RWPE2 (cell line): ENCODE results near the gene DNAJC7.

ENCODE experiments used
- ATAC-seq: fragments of 200-7000 bp; cut with Tn5 transposase; 3 replicates; pipeline ENCODE4 v1.9.1; 2021; ENCODE audit warnings: low read depth
- DNase-seq: peaks from one replicate; pipeline ENCODE4 v3.0.0-alpha.2; 2020; ENCODE audit warnings: low spot score
- H3K27ac ChIP-seq: fragments of 450-650 bp; 2 replicates; pipeline ENCODE4 v1.5.1; 2017; ENCODE audit warnings: mild to moderate bottlenecking; ENCODE audit not compliant: poor library complexity, severe bottlenecking
- H3K27me3 ChIP-seq: fragments of 250-450 bp; sonication (Bioruptor Pico); 2 replicates; pipeline ENCODE4 v1.5.1; 2021; ENCODE audit warnings: mild to moderate bottlenecking, moderate library complexity; ENCODE audit not compliant: insufficient read depth, poor library complexity, severe bottlenecking
- H3K36me3 ChIP-seq: fragments of 250-450 bp; sonication (Bioruptor Pico); 2 replicates; pipeline ENCODE4 v1.5.1; 2020; ENCODE audit warnings: low read depth, mild to moderate bottlenecking, moderate library complexity
- H3K4me1 ChIP-seq: fragments of 250-450 bp; sonication (Bioruptor Pico); 2 replicates; pipeline ENCODE4 v1.5.1; 2021; ENCODE audit warnings: mild to moderate bottlenecking, moderate library complexity; ENCODE audit not compliant: insufficient read depth, poor library complexity, severe bottlenecking
- H3K4me3 ChIP-seq: fragments of 250-450 bp; sonication (Bioruptor Pico); 2 replicates; pipeline ENCODE4 v1.5.1; 2021; ENCODE audit warnings: mild to moderate bottlenecking, moderate library complexity; ENCODE audit not compliant: severe bottlenecking
- H3K9me3 ChIP-seq: fragments of 250-450 bp; sonication (Bioruptor Pico); 2 replicates; pipeline ENCODE4 v1.5.1; 2021; ENCODE audit warnings: mild to moderate bottlenecking, moderate library complexity; ENCODE audit not compliant: severe bottlenecking
- TF ChIP-seq, protein P1 (sequence below): fragments of 450-650 bp; IDR thresholded peaks from one replicate; pipeline ENCODE4 v1.5.1; 2017; ENCODE audit warnings: mild to moderate bottlenecking, moderate library complexity; ENCODE audit not compliant: poor library complexity, severe bottlenecking

DNAJC7 gene

GRCh38 chr17:42034059-42034458 lies 16.8 kb upstream of the DNAJC7 start:
- TF ChIP-seq, protein P1, sequence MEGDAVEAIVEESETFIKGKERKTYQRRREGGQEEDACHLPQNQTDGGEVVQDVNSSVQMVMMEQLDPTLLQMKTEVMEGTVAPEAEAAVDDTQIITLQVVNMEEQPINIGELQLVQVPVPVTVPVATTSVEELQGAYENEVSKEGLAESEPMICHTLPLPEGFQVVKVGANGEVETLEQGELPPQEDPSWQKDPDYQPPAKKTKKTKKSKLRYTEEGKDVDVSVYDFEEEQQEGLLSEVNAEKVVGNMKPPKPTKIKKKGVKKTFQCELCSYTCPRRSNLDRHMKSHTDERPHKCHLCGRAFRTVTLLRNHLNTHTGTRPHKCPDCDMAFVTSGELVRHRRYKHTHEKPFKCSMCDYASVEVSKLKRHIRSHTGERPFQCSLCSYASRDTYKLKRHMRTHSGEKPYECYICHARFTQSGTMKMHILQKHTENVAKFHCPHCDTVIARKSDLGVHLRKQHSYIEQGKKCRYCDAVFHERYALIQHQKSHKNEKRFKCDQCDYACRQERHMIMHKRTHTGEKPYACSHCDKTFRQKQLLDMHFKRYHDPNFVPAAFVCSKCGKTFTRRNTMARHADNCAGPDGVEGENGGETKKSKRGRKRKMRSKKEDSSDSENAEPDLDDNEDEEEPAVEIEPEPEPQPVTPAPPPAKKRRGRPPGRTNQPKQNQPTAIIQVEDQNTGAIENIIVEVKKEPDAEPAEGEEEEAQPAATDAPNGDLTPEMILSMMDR: no peak
- Histone ChIP-seq H3K4me1 (peaks cover 4% of the 10 kb centered on the region), H3K4me3 (no peak overlapping the region), H3K27me3 (no peaks in the 10 kb centered on the region), H3K36me3 (no peaks in the 10 kb centered on the region), H3K9me3 (no peaks in the 10 kb centered on the region), H3K27ac (no peak overlapping the region)
- no peak for ATAC-seq
- no peak for DNase-seq

- H3K4me3 ChIP-seq: no peak overlapping the region
- ATAC-seq: no peak
- H3K27ac ChIP-seq: no peak overlapping the region
- no peaks in the 10 kb centered on the region for H3K36me3 ChIP-seq
- no peaks in the 10 kb centered on the region for H3K9me3 ChIP-seq
- H3K4me1 ChIP-seq: no peaks in the 10 kb centered on the region
- H3K27me3 ChIP-seq: no peaks in the 10 kb centered on the region
- TF ChIP-seq, protein P1: no peak
- DNase-seq: no peak
Observed at GRCh38 chr17:42031584-42031983, 14.3 kb upstream of the DNAJC7 start.

DNA sequence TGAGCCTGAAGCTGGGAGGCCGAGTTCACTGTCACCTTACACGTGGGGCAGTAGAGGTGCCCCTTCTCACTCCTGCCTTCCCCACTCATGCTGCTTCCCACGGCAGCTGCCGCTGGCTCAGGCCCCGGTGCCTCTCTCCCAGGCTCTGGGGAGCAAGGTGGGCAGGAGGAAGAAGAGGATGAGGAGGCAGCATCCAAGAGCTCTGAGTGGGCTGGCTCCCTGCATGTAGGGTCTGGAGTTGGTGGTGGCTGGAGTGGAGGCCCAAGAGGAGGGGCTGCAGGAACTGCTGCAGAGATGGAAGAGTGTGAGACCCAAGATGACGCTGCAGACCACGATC lies 11.5 kb upstream of the DNAJC7 start:
- no peaks in the 10 kb centered on the region for H3K9me3 ChIP-seq
- TF ChIP-seq, protein P1: no peak
- H3K27ac ChIP-seq: no peak overlapping the region
- H3K27me3 ChIP-seq: no peaks in the 10 kb centered on the region
- peaks cover 8% of the 10 kb centered on the region for H3K4me1 ChIP-seq
- no peak overlapping the region for H3K4me3 ChIP-seq
- ATAC-seq (no peak), DNase-seq (no peak)
- H3K36me3 ChIP-seq: peaks cover 8% of the 10 kb centered on the region

DNA sequence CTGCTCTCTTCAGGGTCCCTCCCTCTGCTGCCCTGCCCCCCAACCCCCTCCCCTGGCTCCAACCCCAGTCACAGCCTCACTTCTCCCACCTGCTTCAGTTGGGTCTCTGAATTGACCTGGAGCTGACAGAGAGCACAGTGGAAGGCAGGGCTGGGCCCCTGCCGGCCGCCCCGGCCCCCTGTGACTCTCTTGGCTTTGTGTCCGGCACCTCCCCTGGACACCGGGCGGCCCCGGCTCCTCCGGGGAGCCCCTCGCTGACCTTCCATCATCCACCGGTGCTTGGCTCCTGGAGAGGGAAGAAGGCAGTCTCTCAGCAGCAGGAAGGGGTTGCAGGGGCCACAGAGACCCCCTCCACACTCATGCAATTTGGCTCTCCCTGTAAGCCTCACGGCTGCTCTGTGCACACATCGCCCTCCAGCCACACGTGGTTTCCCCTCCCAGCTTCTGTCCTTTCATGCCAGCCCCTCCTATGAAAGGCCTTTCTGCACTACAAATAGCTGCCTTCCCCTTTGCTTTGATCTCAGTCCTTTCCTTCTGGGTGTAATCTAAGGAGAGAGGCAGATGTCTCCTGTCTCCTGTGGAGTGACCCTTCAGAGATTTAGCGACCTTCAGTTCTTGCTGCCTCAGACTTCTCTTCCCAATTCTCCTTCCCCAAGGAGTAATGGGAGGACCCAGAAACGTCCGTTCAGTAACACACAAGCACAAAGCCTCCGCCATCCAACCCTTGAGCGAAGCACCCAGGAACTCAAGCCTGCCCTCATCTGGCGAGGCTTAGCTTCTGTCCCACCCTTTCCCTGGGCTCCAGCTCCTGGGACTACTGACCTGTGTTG lies 10.9 kb upstream of the DNAJC7 start:
- ATAC-seq: no peak
- no peak overlapping the region for H3K27ac ChIP-seq
- H3K4me3 ChIP-seq: no peak overlapping the region
- H3K27me3 ChIP-seq: no peaks in the 10 kb centered on the region
- DNase-seq: no peak
- H3K36me3 ChIP-seq: peaks cover 8% of the 10 kb centered on the region
- peaks cover 8% of the 10 kb centered on the region for H3K4me1 ChIP-seq
- no peaks in the 10 kb centered on the region for H3K9me3 ChIP-seq
- TF ChIP-seq, protein P1: peak; percentile 7

- H3K36me3 ChIP-seq: peaks cover 13% of the 10 kb centered on the region
- H3K4me1 ChIP-seq: peaks cover 8% of the 10 kb centered on the region
- TF ChIP-seq, protein P1: no peak
- H3K27ac ChIP-seq: no peak overlapping the region
- DNase-seq (no peak), ATAC-seq (no peak)
- no peaks in the 10 kb centered on the region for H3K9me3 ChIP-seq
- H3K27me3 ChIP-seq: no peaks in the 10 kb centered on the region
- H3K4me3 ChIP-seq: no peak overlapping the region
Observed at GRCh38 chr17:42027590-42027889, 10.3 kb upstream of the DNAJC7 start.
